ENCODE measurements around the gene SLC15A1.
"Not testable (repeated sequence)": the region's sequence is repeated elsewhere in the genome, so short reads cannot be mapped to it uniquely, and the experiment has no call there.

Gene SLC15A1

DNA sequence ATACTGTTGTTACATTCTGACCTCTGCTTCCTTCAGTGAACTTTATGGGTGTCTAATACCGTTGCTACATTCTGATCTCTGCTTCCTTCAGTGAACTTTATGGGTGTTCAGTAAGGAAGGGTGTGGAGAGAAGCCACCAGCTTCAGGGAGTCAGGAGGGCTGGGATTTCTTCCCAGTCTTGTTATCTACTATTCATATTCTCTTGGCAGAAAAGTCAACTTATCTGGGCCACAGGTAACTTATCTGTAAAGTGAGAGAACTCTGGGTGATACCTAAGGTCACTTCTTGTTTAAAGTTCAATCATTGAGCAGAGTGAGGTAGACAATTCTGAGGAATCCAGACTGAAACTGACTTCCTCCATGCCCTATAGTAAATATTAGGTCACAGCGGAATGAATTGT, 104.3 kb downstream of the SLC15A1 start:
- no peak overlapping the region for H3K4me2 ChIP-seq (ENCODE audit: low read depth, low read length, poor library complexity, severe bottlenecking)
- H3K9me3 ChIP-seq (ENCODE audit: insufficient read depth, low read length), result no peaks in the 10 kb centered on the region
- no peak overlapping the region for H3K9ac ChIP-seq (ENCODE audit: low read length)
- no peaks in the 10 kb centered on the region for H3K9me2 ChIP-seq (replicated peaks; ENCODE audit: insufficient read depth, low read length)
- no peak for TF ChIP-seq EZH2phosphoT487 (conservative IDR thresholded peaks at IDR 0.05; ENCODE audit: low read length)
- no peak for TF ChIP-seq CTCF (IDR thresholded peaks at IDR 0.05; ENCODE audit: insufficient read depth, low read length, poor library complexity, severe bottlenecking)
- H4K20me1 ChIP-seq (ENCODE audit: low read depth, low read length), result no peaks in the 10 kb centered on the region
- H2AFZ ChIP-seq (ENCODE audit: low read depth, low read length, severe bottlenecking), result no peak overlapping the region
- no peak overlapping the region for H3K27ac ChIP-seq (ENCODE audit: low read depth, low read length)
- H3K36me3 ChIP-seq (ENCODE audit: low read length), result no peaks in the 10 kb centered on the region
- no peaks in the 10 kb centered on the region for H3K27me3 ChIP-seq (ENCODE audit: low read length)
- no peak overlapping the region for H3K4me3 ChIP-seq (ENCODE audit: insufficient read depth, low read length, poor library complexity, severe bottlenecking)
- H3K79me2 ChIP-seq (ENCODE audit: insufficient read depth, low read length), result no peaks in the 10 kb centered on the region
- H3F3A ChIP-seq (ENCODE audit: insufficient read depth), result no peaks in the 10 kb centered on the region

- Histone ChIP-seq H3K9ac (ENCODE audit: low read length) (no peak overlapping the region), H3K36me3 (ENCODE audit: low read length) (no peaks in the 10 kb centered on the region), H3K9me3 (ENCODE audit: insufficient read depth, low read length) (no peaks in the 10 kb centered on the region), H2AFZ (ENCODE audit: low read depth, low read length, severe bottlenecking) (no peak overlapping the region), H4K20me1 (ENCODE audit: low read depth, low read length) (no peaks in the 10 kb centered on the region), H3F3A (ENCODE audit: insufficient read depth) (no peaks in the 10 kb centered on the region), H3K79me2 (ENCODE audit: insufficient read depth, low read length) (no peaks in the 10 kb centered on the region), H3K27ac (ENCODE audit: low read depth, low read length) (no peak overlapping the region), H3K4me2 (ENCODE audit: low read depth, low read length, poor library complexity, severe bottlenecking) (no peak overlapping the region), H3K9me2 (replicated peaks; ENCODE audit: insufficient read depth, low read length) (no peaks in the 10 kb centered on the region), H3K4me3 (ENCODE audit: insufficient read depth, low read length, poor library complexity, severe bottlenecking) (no peak overlapping the region), H3K27me3 (ENCODE audit: low read length) (no peaks in the 10 kb centered on the region)
- TF ChIP-seq CTCF (IDR thresholded peaks at IDR 0.05; ENCODE audit: insufficient read depth, low read length, poor library complexity, severe bottlenecking), result no peak
- TF ChIP-seq EZH2phosphoT487 (conservative IDR thresholded peaks at IDR 0.05; ENCODE audit: low read length), result no peak
Measured at GRCh38 chr13:98647121-98647520, 105.4 kb downstream of the SLC15A1 start.

DNA sequence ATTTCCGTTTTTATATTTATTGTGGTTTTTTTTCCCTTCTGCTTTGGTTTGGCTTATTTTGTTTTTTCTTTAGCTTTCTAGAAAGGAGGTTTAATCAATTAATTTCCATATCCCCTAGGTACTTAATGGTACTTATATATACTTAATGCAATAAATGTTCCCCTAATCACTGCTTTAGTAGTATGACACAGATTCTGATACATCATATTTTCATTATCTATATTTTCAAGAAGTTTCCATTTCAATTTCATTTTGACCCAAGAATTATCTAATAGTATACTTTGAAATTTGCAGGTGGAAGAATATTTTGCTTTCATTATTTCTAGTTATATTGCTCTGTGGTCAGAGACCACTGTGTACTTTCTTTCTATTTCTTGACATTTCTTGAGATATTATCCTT, 109.0 kb downstream of the SLC15A1 start:
- H3K9ac ChIP-seq (ENCODE audit: low read length), result no peak overlapping the region
- H3K36me3 ChIP-seq (ENCODE audit: low read length), result no peaks in the 10 kb centered on the region
- H3K79me2 ChIP-seq (ENCODE audit: insufficient read depth, low read length), result no peaks in the 10 kb centered on the region
- no peaks in the 10 kb centered on the region for H3K27me3 ChIP-seq (ENCODE audit: low read length)
- TF ChIP-seq EZH2phosphoT487 (conservative IDR thresholded peaks at IDR 0.05; ENCODE audit: low read length), result no peak
- no peak for TF ChIP-seq CTCF (IDR thresholded peaks at IDR 0.05; ENCODE audit: insufficient read depth, low read length, poor library complexity, severe bottlenecking)
- no peaks in the 10 kb centered on the region for H4K20me1 ChIP-seq (ENCODE audit: low read depth, low read length)
- no peaks in the 10 kb centered on the region for H3K9me2 ChIP-seq (replicated peaks; ENCODE audit: insufficient read depth, low read length)
- H3F3A ChIP-seq (ENCODE audit: insufficient read depth), result no peaks in the 10 kb centered on the region
- H3K27ac ChIP-seq (ENCODE audit: low read depth, low read length), result no peak overlapping the region
- no peak overlapping the region for H2AFZ ChIP-seq (ENCODE audit: low read depth, low read length, severe bottlenecking)
- H3K4me2 ChIP-seq (ENCODE audit: low read depth, low read length, poor library complexity, severe bottlenecking), result no peak overlapping the region
- H3K4me3 ChIP-seq (ENCODE audit: insufficient read depth, low read length, poor library complexity, severe bottlenecking), result no peak overlapping the region
- no peaks in the 10 kb centered on the region for H3K9me3 ChIP-seq (ENCODE audit: insufficient read depth, low read length)

DNA sequence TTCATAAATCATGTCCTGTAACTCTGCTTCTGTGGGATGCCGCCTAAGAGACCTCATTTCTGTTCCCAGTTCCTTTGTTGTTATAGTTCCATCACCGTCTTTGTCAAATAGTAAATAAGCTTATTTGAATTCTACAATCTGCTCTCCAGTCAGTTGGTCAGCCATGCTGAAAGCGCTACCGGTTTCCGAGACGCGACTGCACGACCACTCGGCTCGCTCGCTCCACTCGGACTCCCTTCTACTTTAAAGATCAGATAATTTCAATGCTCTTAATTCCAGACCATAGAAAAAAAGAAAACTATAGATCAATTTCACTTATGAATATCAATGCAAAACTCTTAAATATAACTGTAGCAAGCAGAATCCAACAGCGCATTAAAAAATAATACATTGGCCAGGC, 111.4 kb downstream of the SLC15A1 start:
- Histone ChIP-seq H2AFZ (ENCODE audit: low read depth, low read length, severe bottlenecking) (no peak overlapping the region), H3K27ac (ENCODE audit: low read depth, low read length) (no peak overlapping the region), H3F3A (ENCODE audit: insufficient read depth) (no peaks in the 10 kb centered on the region), H3K36me3 (ENCODE audit: low read length) (no peaks in the 10 kb centered on the region), H3K4me3 (ENCODE audit: insufficient read depth, low read length, poor library complexity, severe bottlenecking) (no peak overlapping the region), H3K9me2 (replicated peaks; ENCODE audit: insufficient read depth, low read length) (no peaks in the 10 kb centered on the region), H3K9ac (ENCODE audit: low read length) (no peak overlapping the region), H3K9me3 (ENCODE audit: insufficient read depth, low read length) (no peaks in the 10 kb centered on the region), H3K79me2 (ENCODE audit: insufficient read depth, low read length) (no peaks in the 10 kb centered on the region), H3K27me3 (ENCODE audit: low read length) (no peaks in the 10 kb centered on the region), H4K20me1 (ENCODE audit: low read depth, low read length) (no peaks in the 10 kb centered on the region), H3K4me2 (ENCODE audit: low read depth, low read length, poor library complexity, severe bottlenecking) (no peak overlapping the region)
- TF ChIP-seq CTCF (IDR thresholded peaks at IDR 0.05; ENCODE audit: insufficient read depth, low read length, poor library complexity, severe bottlenecking), result no peak
- TF ChIP-seq EZH2phosphoT487 (conservative IDR thresholded peaks at IDR 0.05; ENCODE audit: low read length), result no peak

GRCh38 chr13:98639785-98640184, 112.7 kb downstream of the SLC15A1 start:
- H3F3A ChIP-seq (ENCODE audit: insufficient read depth); H3K79me2 ChIP-seq (ENCODE audit: insufficient read depth, low read length); H3K4me3 ChIP-seq (ENCODE audit: insufficient read depth, low read length, poor library complexity, severe bottlenecking); H3K9ac ChIP-seq (ENCODE audit: low read length); H3K36me3 ChIP-seq (ENCODE audit: low read length); H3K9me3 ChIP-seq (ENCODE audit: insufficient read depth, low read length); H2AFZ ChIP-seq (ENCODE audit: low read depth, low read length, severe bottlenecking); H3K4me2 ChIP-seq (ENCODE audit: low read depth, low read length, poor library complexity, severe bottlenecking); H3K27ac ChIP-seq (ENCODE audit: low read depth, low read length); H3K27me3 ChIP-seq (ENCODE audit: low read length); H4K20me1 ChIP-seq (ENCODE audit: low read depth, low read length); H3K9me2 ChIP-seq (replicated peaks; ENCODE audit: insufficient read depth, low read length): not testable (repeated sequence)
